CD4-positive, alpha-beta T cell (primary cell): Measurements from ENCODE around the gene DSCAML1. TPM values are rescaled to one million over a fixed set of nuclear protein-coding genes. Genes with fewer than 3 reads are reported as not detected.

ENCODE experiments used
- ATAC-seq: fragments of 200-7000 bp; cut with Tn5 transposase; one replicate; pipeline ENCODE4 v1.10.0; 2022; ENCODE audit warnings: mild to moderate bottlenecking; ENCODE audit not compliant: poor library complexity
- CTCF ChIA-PET: fragments of 350-600 bp; sonication (Branson Sonifier 250); formaldehyde crosslinking; loops from one replicate; lab custom pipeline; 2021; ENCODE audit warnings: antibody characterized with exemption, inconsistent platforms; lab: Charles Lee
- POLR2A ChIA-PET: fragments of 350-600 bp; sonication (Branson Sonifier 250); formaldehyde crosslinking; loops from one replicate; lab custom pipeline; 2021; ENCODE audit warnings: antibody characterized with exemption, inconsistent platforms; lab: Charles Lee
- DNase-seq, 14 experiments: peaks; one replicate each; pipeline ENCODE4 v3.0.0-alpha.2; 2013 to 2020; ENCODE audit warnings: mixed read lengths in 2 of 14
- H3K27ac ChIP-seq, 2 donors: one replicate each; pipeline versions ENCODE4 v1.5.1 to v1.7.0; 2013; ENCODE audit warnings: low read length in 2 of 2, low read depth in 1 of 2, mild to moderate bottlenecking in 1 of 2
- H3K27me3 ChIP-seq, 2 experiments: 1 replicate in 1 of 2; 2 replicates in 1 of 2; pipeline versions ENCODE4 v1.6.1 to v1.7.0; 2013; ENCODE audit warnings: low read length in 2 of 2, control low read depth in 1 of 2, mild to moderate bottlenecking in 1 of 2, moderate library complexity in 1 of 2; ENCODE audit not compliant: insufficient read depth in 2 of 2, control insufficient read depth in 1 of 2
- H3K36me3 ChIP-seq: one replicate; pipeline ENCODE4 v1.6.1; 2013; ENCODE audit warnings: low read length, control low read depth; ENCODE audit not compliant: insufficient read depth
- H3K4me1 ChIP-seq: one replicate; pipeline ENCODE4 v1.6.1; 2013; ENCODE audit warnings: low read length, control low read depth; ENCODE audit not compliant: insufficient read depth
- H3K4me3 ChIP-seq: one replicate; pipeline ENCODE4 v1.5.1; 2013; ENCODE audit warnings: mild to moderate bottlenecking, low read length, moderate library complexity
- H3K9me3 ChIP-seq, 2 experiments: 1 replicate in 1 of 2; 2 replicates in 1 of 2; pipeline versions ENCODE4 v1.6.1 to v1.7.0; 2013; ENCODE audit warnings: low read length in 2 of 2, mild to moderate bottlenecking in 2 of 2, control low read depth in 1 of 2, moderate library complexity in 1 of 2; ENCODE audit not compliant: control insufficient read depth in 1 of 2, insufficient read depth in 1 of 2
- H3K27ac Mint-ChIP-seq: one replicate; pipeline ENCODE4 v1.8.0; 2020; ENCODE audit warnings: mixed read lengths
- H3K27me3 Mint-ChIP-seq: one replicate; pipeline ENCODE4 v1.8.0; 2021; ENCODE audit warnings: mixed read lengths
- H3K36me3 Mint-ChIP-seq: one replicate; pipeline ENCODE4 v1.8.0; 2021; ENCODE audit warnings: low read depth, mixed read lengths
- H3K4me1 Mint-ChIP-seq: one replicate; pipeline ENCODE4 v1.8.0; 2021; ENCODE audit warnings: low read depth, mixed read lengths
- H3K4me3 Mint-ChIP-seq: one replicate; pipeline ENCODE4 v1.8.0; 2020; ENCODE audit warnings: mild to moderate bottlenecking, mixed read lengths
- H3K9me3 Mint-ChIP-seq: one replicate; pipeline ENCODE4 v1.8.0; 2020; ENCODE audit warnings: mixed read lengths
- intact Hi-C, 2 experiments: fragments of 100-400 bp; cut with DNase I in 1 of 2; cut with micrococcal nuclease in 1 of 2; formaldehyde crosslinking; loops; one replicate each; pipeline versions ENCODE4 v1.15.1 to v1.9.0; 2023 to 2025; cut with DNase I, micrococcal nuclease
- total RNA-seq, 174 experiments: library from RNA in 2 of 174; stranded (reverse) in 2 of 174; gene quantifications; one replicate each; pipeline ENCODE4 v1.2.3 and lab custom pipeline; 2021 to 2026
- TF ChIP-seq, protein P1 (sequence below): fragments of 200-600 bp; IDR thresholded peaks from one replicate; pipeline ENCODE4 v1.8.0; 2022; ENCODE audit warnings: antibody characterized with exemption, mild to moderate bottlenecking

The DSCAML1 gene
- total RNA-seq, 2 experiments from 2014 or later = 0.22 to 0.61 TPM

GRCh38 chr11:117710211-117710610 lies 86.8 kb downstream of the DSCAML1 start:
- H3K27ac Mint-ChIP-seq = no peak overlapping the region
- no peak overlapping the region for H3K27ac ChIP-seq
- H3K4me3 Mint-ChIP-seq = no peak overlapping the region
- intact Hi-C loops = no loop called here
- no peak overlapping the region for H3K4me3 ChIP-seq
- no peaks in the 10 kb centered on the region for H3K36me3 Mint-ChIP-seq
- CTCF ChIA-PET = no interaction called here
- peaks cover 40% of the 10 kb centered on the region for H3K27me3 Mint-ChIP-seq
- H3K36me3 ChIP-seq = no peaks in the 10 kb centered on the region
- DNase-seq (no peak), ATAC-seq (no peak)
- POLR2A ChIA-PET = no interaction called here
- H3K4me1 Mint-ChIP-seq = no peaks in the 10 kb centered on the region
- peaks cover 0 to 4% of the 10 kb centered on the region in 2 experiments for H3K9me3 ChIP-seq
- TF ChIP-seq, protein P1, sequence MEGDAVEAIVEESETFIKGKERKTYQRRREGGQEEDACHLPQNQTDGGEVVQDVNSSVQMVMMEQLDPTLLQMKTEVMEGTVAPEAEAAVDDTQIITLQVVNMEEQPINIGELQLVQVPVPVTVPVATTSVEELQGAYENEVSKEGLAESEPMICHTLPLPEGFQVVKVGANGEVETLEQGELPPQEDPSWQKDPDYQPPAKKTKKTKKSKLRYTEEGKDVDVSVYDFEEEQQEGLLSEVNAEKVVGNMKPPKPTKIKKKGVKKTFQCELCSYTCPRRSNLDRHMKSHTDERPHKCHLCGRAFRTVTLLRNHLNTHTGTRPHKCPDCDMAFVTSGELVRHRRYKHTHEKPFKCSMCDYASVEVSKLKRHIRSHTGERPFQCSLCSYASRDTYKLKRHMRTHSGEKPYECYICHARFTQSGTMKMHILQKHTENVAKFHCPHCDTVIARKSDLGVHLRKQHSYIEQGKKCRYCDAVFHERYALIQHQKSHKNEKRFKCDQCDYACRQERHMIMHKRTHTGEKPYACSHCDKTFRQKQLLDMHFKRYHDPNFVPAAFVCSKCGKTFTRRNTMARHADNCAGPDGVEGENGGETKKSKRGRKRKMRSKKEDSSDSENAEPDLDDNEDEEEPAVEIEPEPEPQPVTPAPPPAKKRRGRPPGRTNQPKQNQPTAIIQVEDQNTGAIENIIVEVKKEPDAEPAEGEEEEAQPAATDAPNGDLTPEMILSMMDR = no peak
- H3K4me1 ChIP-seq = no peaks in the 10 kb centered on the region
- H3K27me3 ChIP-seq = peaks cover 0 to 8% of the 10 kb centered on the region in 2 experiments
- no peaks in the 10 kb centered on the region for H3K9me3 Mint-ChIP-seq

DNA sequence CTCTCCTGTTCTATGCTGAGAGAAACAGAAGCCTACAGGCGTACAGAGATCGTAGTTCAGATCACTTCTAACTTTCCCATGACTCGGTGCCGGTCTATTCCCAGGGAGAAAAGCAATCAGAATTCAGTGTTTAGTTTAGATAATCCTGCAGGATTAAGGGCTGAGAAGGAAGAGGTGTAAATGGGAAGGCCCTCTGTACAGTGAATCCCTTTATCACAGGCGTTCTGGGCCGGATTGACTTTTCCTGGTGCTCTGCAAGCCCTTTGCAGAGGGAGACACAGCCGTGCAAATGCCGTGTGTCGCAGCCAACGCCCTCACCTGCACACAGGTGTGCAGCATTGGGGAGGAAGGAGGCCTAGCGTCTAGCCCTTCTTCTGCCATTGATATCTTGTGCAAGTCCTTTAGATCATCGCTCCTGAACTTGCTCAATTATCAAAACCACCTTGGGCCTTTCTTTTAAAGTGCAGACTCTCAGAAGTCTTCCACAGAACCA lies 90.6 kb downstream of the DSCAML1 start:
- Mint-ChIP-seq H3K36me3 (no peaks in the 10 kb centered on the region), H3K27ac (no peak overlapping the region), H3K4me1 (no peaks in the 10 kb centered on the region), H3K9me3 (no peaks in the 10 kb centered on the region), H3K27me3 (peaks cover 40% of the 10 kb centered on the region), H3K4me3 (no peak overlapping the region)
- DNase-seq (no peak), ATAC-seq (no peak)
- TF ChIP-seq, protein P1 = no peak
- intact Hi-C loops = no loop called here
- Histone ChIP-seq H3K27me3 (peaks cover 3 to 8% of the 10 kb centered on the region in 2 experiments), H3K36me3 (no peaks in the 10 kb centered on the region), H3K4me3 (no peak overlapping the region), H3K27ac (no peak overlapping the region), H3K9me3 (peaks cover 0 to 4% of the 10 kb centered on the region in 2 experiments), H3K4me1 (no peaks in the 10 kb centered on the region)
- ChIA-PET CTCF (no interaction called here), POLR2A (no interaction called here)

- no peaks in the 10 kb centered on the region for H3K4me1 ChIP-seq
- Mint-ChIP-seq H3K27me3 (peaks cover 37% of the 10 kb centered on the region), H3K4me3 (no peak overlapping the region), H3K4me1 (no peaks in the 10 kb centered on the region), H3K36me3 (no peaks in the 10 kb centered on the region), H3K27ac (no peak overlapping the region), H3K9me3 (no peaks in the 10 kb centered on the region)
- no peak overlapping the region for H3K27ac ChIP-seq
- DNase-seq (no peak), ATAC-seq (no peak)
- no peaks in the 10 kb centered on the region for H3K36me3 ChIP-seq
- ChIA-PET POLR2A (no interaction called here), CTCF (no interaction called here)
- TF ChIP-seq, protein P1 = no peak
- H3K4me3 ChIP-seq = no peak overlapping the region
- intact Hi-C loops = no loop called here
- peaks cover 3 to 8% of the 10 kb centered on the region in 2 experiments for H3K27me3 ChIP-seq
- H3K9me3 ChIP-seq = peaks cover 0 to 4% of the 10 kb centered on the region in 2 experiments
These were observed 91.2 kb downstream of the DSCAML1 start for GRCh38 chr11:117705866-117706265.
